H9 (cell line): ENCODE measurements around the gene TARBP1. TPM values are rescaled to one million over a fixed set of nuclear protein-coding genes. Genes with fewer than 3 reads are reported as not detected.

Experiments
- DNase-seq: peaks from one replicate; pipeline ENCODE4 v3.0.0-alpha.2; 2017
- H2AFZ ChIP-seq: one replicate; pipeline ENCODE4 v1.6.1; 2013; ENCODE audit warnings: mild to moderate bottlenecking, low read length, control low read depth, moderate library complexity
- H2AK5ac ChIP-seq: 2 replicates; pipeline ENCODE4 v1.6.1; 2013; ENCODE audit warnings: low read length, control low read depth, mixed read lengths; ENCODE audit not compliant: insufficient read length
- H2BK120ac ChIP-seq: one replicate; pipeline ENCODE4 v1.6.1; 2013; ENCODE audit warnings: low read depth, mild to moderate bottlenecking, low read length, control low read depth, inconsistent platforms; ENCODE audit not compliant: poor library complexity, severe bottlenecking
- H2BK12ac ChIP-seq: 2 replicates; pipeline ENCODE4 v1.6.1; 2013; ENCODE audit warnings: low read length, control low read depth, mixed read lengths, low read depth; ENCODE audit not compliant: insufficient read length
- H2BK15ac ChIP-seq: 2 replicates; pipeline ENCODE4 v1.6.1; 2013; ENCODE audit warnings: low read depth, low read length, control low read depth
- H2BK20ac ChIP-seq: one replicate; pipeline ENCODE4 v1.6.1; 2013; ENCODE audit warnings: low read depth, mild to moderate bottlenecking, low read length, control low read depth, inconsistent platforms; ENCODE audit not compliant: poor library complexity, severe bottlenecking
- H2BK5ac ChIP-seq: 2 replicates; pipeline ENCODE4 v1.6.1; 2013; ENCODE audit warnings: low read length, control low read depth, mixed read lengths; ENCODE audit not compliant: insufficient read length
- H3K14ac ChIP-seq: 2 replicates; pipeline ENCODE4 v1.6.1; 2013; ENCODE audit warnings: low read length, control low read depth; ENCODE audit not compliant: insufficient read depth
- H3K18ac ChIP-seq: 2 replicates; pipeline ENCODE4 v1.6.1; 2013; ENCODE audit warnings: low read depth, mild to moderate bottlenecking, mixed read lengths, low read length, control low read depth; ENCODE audit not compliant: insufficient read length
- H3K23ac ChIP-seq: 2 replicates; pipeline ENCODE4 v1.6.1; 2013; ENCODE audit warnings: low read length, control low read depth, mixed read lengths, low read depth; ENCODE audit not compliant: insufficient read length
- H3K23me2 ChIP-seq: 2 replicates; pipeline ENCODE4 v1.6.1; 2013; ENCODE audit warnings: low read depth, mild to moderate bottlenecking, mixed read lengths, low read length, control low read depth; ENCODE audit not compliant: insufficient read length, poor library complexity, severe bottlenecking
- H3K27ac ChIP-seq: 2 replicates; pipeline ENCODE4 v1.5.1; 2013; ENCODE audit warnings: low read length, control low read depth, mixed read lengths, low read depth; ENCODE audit not compliant: insufficient read length
- H3K27me3 ChIP-seq: 2 replicates; pipeline ENCODE4 v1.6.1; 2013; ENCODE audit warnings: low read length, control low read depth, inconsistent platforms; ENCODE audit not compliant: insufficient read depth
- H3K4ac ChIP-seq: 2 replicates; pipeline ENCODE4 v1.6.1; 2013; ENCODE audit warnings: low read depth, mild to moderate bottlenecking, control low read depth, inconsistent platforms, low read length, moderate library complexity
- H3K4me1 ChIP-seq: 2 replicates; pipeline ENCODE4 v1.6.1; 2013; ENCODE audit warnings: low read length, control low read depth, inconsistent platforms; ENCODE audit not compliant: insufficient read depth
- H3K4me2 ChIP-seq: 2 replicates; pipeline ENCODE4 v1.6.1; 2013; ENCODE audit warnings: low read length, control low read depth, mixed read lengths; ENCODE audit not compliant: insufficient read length, insufficient read depth
- H3K56ac ChIP-seq: 2 replicates; pipeline ENCODE4 v1.6.1; 2013; ENCODE audit warnings: low read depth, mild to moderate bottlenecking, mixed read lengths, low read length, control low read depth; ENCODE audit not compliant: insufficient read length
- H3K79me1 ChIP-seq: 2 replicates; pipeline ENCODE4 v1.6.1; 2013; ENCODE audit warnings: low read depth, mild to moderate bottlenecking, moderate library complexity, low read length, control low read depth, inconsistent platforms; ENCODE audit not compliant: insufficient read depth, poor library complexity, severe bottlenecking
- H3K79me2 ChIP-seq: 2 replicates; pipeline ENCODE4 v1.6.1; 2013; ENCODE audit warnings: low read length, control low read depth, inconsistent platforms; ENCODE audit not compliant: insufficient read depth
- H3K9ac ChIP-seq: 2 replicates; pipeline ENCODE4 v1.6.1; 2013; ENCODE audit warnings: low read length, control low read depth, mixed read lengths; ENCODE audit not compliant: insufficient read length; ENCODE audit errors: extremely low read depth
- H3K9me3 ChIP-seq: one replicate; pipeline ENCODE4 v1.6.1; 2013; ENCODE audit warnings: low read depth, low read length, inconsistent platforms; ENCODE audit not compliant: control insufficient read depth
- H3T11ph ChIP-seq: one replicate; pipeline ENCODE4 v1.6.1; 2013; ENCODE audit warnings: mild to moderate bottlenecking, low read length, control low read depth, inconsistent platforms
- H4K20me1 ChIP-seq: one replicate; pipeline ENCODE4 v1.6.1; 2013; ENCODE audit not compliant: control insufficient read depth, insufficient read length, insufficient read depth
- H4K5ac ChIP-seq: 2 replicates; pipeline ENCODE4 v1.6.1; 2013; ENCODE audit warnings: low read depth, mild to moderate bottlenecking, mixed read lengths, low read length, control low read depth; ENCODE audit not compliant: insufficient read length
- H4K8ac ChIP-seq: replicated peaks from 2 replicates; pipeline ENCODE4 v1.6.1; 2013; ENCODE audit warnings: low read length, control low read depth, mixed read lengths, low read depth; ENCODE audit not compliant: insufficient read length
- H4K91ac ChIP-seq: 2 replicates; pipeline ENCODE4 v1.6.1; 2013; ENCODE audit warnings: low read depth, mild to moderate bottlenecking, moderate library complexity, mixed read lengths, low read length, control low read depth; ENCODE audit not compliant: insufficient read length
- H3K27ac Mint-ChIP-seq, 3 experiments: 2 replicates in 2 of 3; 3 replicates in 1 of 3; pipeline ENCODE4 v1.8.0; 2020 to 2021; ENCODE audit warnings: mixed read lengths in 3 of 3, mild to moderate bottlenecking in 1 of 3, moderate library complexity in 1 of 3
- H3K27me3 Mint-ChIP-seq: 2 replicates; pipeline ENCODE4 v1.8.0; 2021; ENCODE audit warnings: low read depth, mild to moderate bottlenecking, moderate library complexity, mixed read lengths
- H3K36me3 Mint-ChIP-seq, 3 experiments: 2 replicates in 2 of 3; 3 replicates in 1 of 3; pipeline ENCODE4 v1.8.0; 2020 to 2021; ENCODE audit warnings: low read depth in 3 of 3, mixed read lengths in 3 of 3; ENCODE audit not compliant: insufficient read depth in 1 of 3
- H3K4me1 Mint-ChIP-seq, 2 experiments: 2 replicates each; pipeline ENCODE4 v1.8.0; 2020; ENCODE audit warnings: mixed read lengths in 2 of 2
- H3K4me3 Mint-ChIP-seq, 2 experiments: 2 replicates in 1 of 2; 3 replicates in 1 of 2; pipeline ENCODE4 v1.8.0; 2020 to 2021; ENCODE audit warnings: mild to moderate bottlenecking in 2 of 2, mixed read lengths in 2 of 2, moderate library complexity in 1 of 2
- H3K9me3 Mint-ChIP-seq, 2 experiments: 2 replicates in 1 of 2; 3 replicates in 1 of 2; pipeline ENCODE4 v1.8.0; 2020; ENCODE audit warnings: mild to moderate bottlenecking in 2 of 2, mixed read lengths in 2 of 2, moderate library complexity in 1 of 2
- CTCF ChIP-seq: fragments of 200-600 bp; sonication (generic); conservative IDR thresholded peaks from 3 replicates; pipeline ENCODE4 v1.8.0; 2021; ENCODE audit warnings: antibody characterized with exemption, mild to moderate bottlenecking
- WGBS: extraction: QIAGEN DNeasy Blood & Tissue Kit; methylation state at CpG from one replicate; pipeline ENCODE4 v1.1.7; 2013; ENCODE audit warnings: missing lambda C conversion rate, low lambda C conversion rate, mixed read lengths; ENCODE audit not compliant: insufficient read length; ENCODE audit errors: extremely low coverage; 5-methylcytosine and 5-hydroxymethylcytosine counted together
- total RNA-seq: library from RNA; stranded (reverse); gene quantifications from 2 replicates; pipeline ENCODE4 v1.2.1, GENCODE V29; 2021

Gene TARBP1
- total RNA-seq, 1 experiment from 2014 or later, result 20.2 TPM

DNA sequence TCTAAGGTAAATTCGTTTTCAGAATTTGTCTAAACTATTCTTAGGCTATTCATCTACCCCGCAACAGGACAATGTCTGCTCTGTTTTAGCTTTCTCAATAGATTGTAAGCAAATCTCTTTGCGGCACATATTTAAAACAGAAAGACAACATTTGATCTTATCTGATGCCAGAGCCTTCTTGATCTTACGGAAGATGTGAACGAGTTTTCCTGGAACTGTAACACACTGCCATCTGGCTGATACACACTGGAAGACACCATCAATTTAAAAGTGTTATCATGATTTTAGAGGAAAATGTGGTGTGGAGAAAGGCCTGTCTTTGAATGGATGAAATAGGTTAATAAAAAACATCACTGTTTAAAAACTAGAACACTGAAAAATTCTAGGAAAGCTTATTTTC is 69.7 kb downstream of the TARBP1 start:
- Histone ChIP-seq H3T11ph (no peak overlapping the region), H3K18ac (no peak overlapping the region), H4K5ac (no peak overlapping the region), H3K56ac (no peak overlapping the region), H3K23me2 (no peaks in the 10 kb centered on the region), H2AFZ (no peak overlapping the region), H2BK20ac (no peak overlapping the region), H4K20me1 (no peaks in the 10 kb centered on the region), H2BK120ac (no peak overlapping the region), H3K79me2 (no peaks in the 10 kb centered on the region), H2BK15ac (no peak overlapping the region), H3K27ac (no peak overlapping the region), H2BK12ac (no peak overlapping the region), H3K23ac (no peak overlapping the region), H4K8ac (no peak overlapping the region), H2AK5ac (no peak overlapping the region), H3K27me3 (no peaks in the 10 kb centered on the region), H3K79me1 (no peaks in the 10 kb centered on the region), H3K14ac (no peak overlapping the region), H3K9me3 (no peaks in the 10 kb centered on the region), H3K4ac (no peak overlapping the region), H2BK5ac (no peak overlapping the region), H3K4me2 (no peak overlapping the region), H3K4me1 (no peaks in the 10 kb centered on the region), H3K9ac (no peak overlapping the region), H4K91ac (no peak overlapping the region)
- peaks cover 2 to 32% (median 18%) of the 10 kb centered on the region in 3 experiments; a peak in 5 of 7 replicates for H3K36me3 Mint-ChIP-seq
- no peak overlapping the region for H3K4me3 Mint-ChIP-seq
- H3K27ac Mint-ChIP-seq, result no peak overlapping the region
- TF ChIP-seq CTCF, result no peak; the same call in 2 of the 3 replicates
- WGBS, result no CpG with 5 or more reads among the region's 5 CpGs
- H3K27me3 Mint-ChIP-seq, result no peaks in the 10 kb centered on the region
- no peaks in the 10 kb centered on the region for H3K9me3 Mint-ChIP-seq
- DNase-seq, result no peak
- peaks cover 2 to 3% of the 10 kb centered on the region in 2 experiments; a peak in 2 of 4 replicates for H3K4me1 Mint-ChIP-seq
